ENCODE measurements around the gene ZNF431.
"Not testable (repeated sequence)": the region's sequence is repeated elsewhere in the genome, so short reads cannot be mapped to it uniquely, and the experiment has no call there.

ZNF431 gene

GRCh38 chr19:21141787-21142464 lies at the start of gene ZNF431:
Gene ZNF431, plus strand, starts transcription at chr19:21142040. Its CDS starts 144 bp downstream, at chr19:21142184.
- DNase-seq = peak; percentile 94

GRCh38 chr19:21092109-21092508 lies 49.7 kb upstream of the ZNF431 start:
- no peak for DNase-seq

GRCh38 chr19:21094347-21095025 lies 47.4 kb upstream of the ZNF431 start:
- DNase-seq = no peak

- no peak for DNase-seq
These were observed 43.5 kb upstream of the ZNF431 start for GRCh38 chr19:21098291-21098690.

- DNase-seq = no peak
These were observed 40.2 kb upstream of the ZNF431 start for GRCh38 chr19:21101521-21102242.

GRCh38 chr19:21109116-21109515 lies 32.7 kb upstream of the ZNF431 start:
- DNase-seq = no peak

GRCh38 chr19:21110183-21110582 lies 31.7 kb upstream of the ZNF431 start:
- DNase-seq = no peak

- DNase-seq = no peak
These were observed 26.4 kb upstream of the ZNF431 start for GRCh38 chr19:21115430-21115829.

- no peak for DNase-seq
These were observed 24.6 kb upstream of the ZNF431 start for GRCh38 chr19:21117041-21117907.

GRCh38 chr19:21126078-21126477 lies 15.8 kb upstream of the ZNF431 start:
- DNase-seq = no peak

- DNase-seq = no peak
These were observed 14.8 kb upstream of the ZNF431 start for GRCh38 chr19:21127001-21127400.

- no peak for DNase-seq
These were observed 13.9 kb upstream of the ZNF431 start for GRCh38 chr19:21127898-21128297.

GRCh38 chr19:21128901-21129698 lies 12.7 kb upstream of the ZNF431 start:
- no peak for DNase-seq

GRCh38 chr19:21130097-21130775 lies 11.6 kb upstream of the ZNF431 start:
- DNase-seq = no peak

- DNase-seq = no peak
These were observed 8.2 kb upstream of the ZNF431 start for GRCh38 chr19:21133633-21134032.

GRCh38 chr19:21134934-21135366 lies 6.9 kb upstream of the ZNF431 start:
- DNase-seq = no peak

- no peak for DNase-seq
These were observed 6.4 kb upstream of the ZNF431 start for GRCh38 chr19:21135433-21135832.

- no peak for DNase-seq
These were observed 3.7 kb upstream of the ZNF431 start for GRCh38 chr19:21138130-21138529.

- not testable (repeated sequence) for DNase-seq
These were observed 834 bp upstream of the ZNF431 start for GRCh38 chr19:21141006-21141405.

- no peak for DNase-seq
These were observed 1.6 kb downstream of the ZNF431 start for GRCh38 chr19:21143428-21143827.

- no peak for DNase-seq
These were observed 2.0 kb downstream of the ZNF431 start for GRCh38 chr19:21143854-21144253.

Data from DMS153 (cell line).